ENCODE results near the gene ACTN4. TPM values are rescaled to one million over a fixed set of nuclear protein-coding genes. Genes with fewer than 3 reads are reported as not detected.

The ACTN4 gene
- total and polyA plus RNA-seq, 2 of the 4 experiments (the other 2 are of a cell fraction) = 541 to 659 TPM

DNA sequence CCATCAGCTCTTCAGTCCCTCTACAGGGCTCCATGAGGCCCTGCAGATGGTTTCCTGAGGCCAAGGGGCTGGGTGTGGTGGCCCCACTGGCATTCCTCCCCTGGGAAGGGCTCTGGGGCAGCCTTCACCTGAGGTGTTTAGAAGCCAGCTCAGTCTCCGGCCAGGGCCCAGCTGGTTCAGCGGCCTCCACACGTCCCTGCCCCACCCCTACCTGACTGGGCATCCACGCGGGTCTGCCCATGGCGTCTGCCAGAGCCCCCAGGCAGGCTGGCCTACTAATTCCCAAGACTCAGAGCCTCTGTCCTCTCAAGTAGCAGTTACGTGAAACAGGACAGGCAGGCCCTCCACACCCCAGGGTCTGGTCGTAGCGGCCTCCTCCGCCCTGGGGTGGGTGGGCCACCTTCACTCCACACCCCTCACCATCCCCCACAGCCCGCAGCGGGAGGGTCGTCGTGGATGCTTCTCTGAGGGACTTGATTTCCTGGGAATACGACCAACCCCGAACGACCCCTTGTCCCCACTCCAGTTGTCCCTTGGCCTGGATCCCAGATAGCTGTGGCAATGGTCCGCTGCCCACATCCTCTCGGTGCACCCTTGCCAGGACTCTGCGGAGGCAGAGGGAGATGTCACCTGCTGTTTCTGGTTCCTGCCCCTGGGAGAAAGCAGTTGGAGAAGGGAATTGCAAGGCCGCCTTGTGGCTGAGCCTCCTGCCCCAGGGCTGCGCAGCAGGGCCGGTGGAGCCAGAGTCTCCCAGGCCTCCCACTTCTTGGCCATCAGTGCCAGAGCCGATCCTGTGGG is 72.5 kb downstream of the ACTN4 start:
- dilution Hi-C loops (cut with HindIII; ENCODE audit: low sequenced_read_pairs, unreplicated experiment) = no loop called here
- peaks cover 9% of the 10 kb centered on the region; the same call in 1 of the 2 replicates for H3K9me1 ChIP-seq (ENCODE audit: insufficient read depth, low read length)
- intact Hi-C loops (cut with micrococcal nuclease) = no loop called here
- no peak overlapping the region for H3K27ac ChIP-seq (ENCODE audit: insufficient read depth, low read length)
- BruUV-seq (replicated peaks) = no TSS peak
- H3K9ac ChIP-seq (ENCODE audit: low read depth, low read length) = no peak overlapping the region
- H3K14ac ChIP-seq (replicated peaks; ENCODE audit: low read depth, low read length) = no peak overlapping the region
- H3K4me3 ChIP-seq (ENCODE audit: insufficient read depth, low read depth, low read length) = no peak overlapping the region
- CTCF ChIA-PET = no interaction called here
- peaks cover 7% of the 10 kb centered on the region; the same call in 1 of the 2 replicates for H3K4me1 ChIP-seq (ENCODE audit: control insufficient read depth, insufficient read depth, low read length)
- H4K20me1 ChIP-seq (ENCODE audit: insufficient read depth, low read length) = peaks cover 40% of the 10 kb centered on the region
- H3K56ac ChIP-seq (ENCODE audit: extremely low read depth, insufficient read depth, low read length) = no peak overlapping the region
- DNase-seq = no peak
- TF ChIP-seq, protein P1, sequence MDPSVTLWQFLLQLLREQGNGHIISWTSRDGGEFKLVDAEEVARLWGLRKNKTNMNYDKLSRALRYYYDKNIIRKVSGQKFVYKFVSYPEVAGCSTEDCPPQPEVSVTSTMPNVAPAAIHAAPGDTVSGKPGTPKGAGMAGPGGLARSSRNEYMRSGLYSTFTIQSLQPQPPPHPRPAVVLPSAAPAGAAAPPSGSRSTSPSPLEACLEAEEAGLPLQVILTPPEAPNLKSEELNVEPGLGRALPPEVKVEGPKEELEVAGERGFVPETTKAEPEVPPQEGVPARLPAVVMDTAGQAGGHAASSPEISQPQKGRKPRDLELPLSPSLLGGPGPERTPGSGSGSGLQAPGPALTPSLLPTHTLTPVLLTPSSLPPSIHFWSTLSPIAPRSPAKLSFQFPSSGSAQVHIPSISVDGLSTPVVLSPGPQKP (IDR thresholded peaks at IDR 0.05; ENCODE audit: borderline replicate concordance, low read depth, low read length) = no peak
- TF ChIP-seq, protein P2, sequence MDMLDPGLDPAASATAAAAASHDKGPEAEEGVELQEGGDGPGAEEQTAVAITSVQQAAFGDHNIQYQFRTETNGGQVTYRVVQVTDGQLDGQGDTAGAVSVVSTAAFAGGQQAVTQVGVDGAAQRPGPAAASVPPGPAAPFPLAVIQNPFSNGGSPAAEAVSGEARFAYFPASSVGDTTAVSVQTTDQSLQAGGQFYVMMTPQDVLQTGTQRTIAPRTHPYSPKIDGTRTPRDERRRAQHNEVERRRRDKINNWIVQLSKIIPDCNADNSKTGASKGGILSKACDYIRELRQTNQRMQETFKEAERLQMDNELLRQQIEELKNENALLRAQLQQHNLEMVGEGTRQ (IDR thresholded peaks at IDR 0.05; ENCODE audit: low read depth, low read length) = no peak
- TF ChIP-seq CHD1 (IDR thresholded peaks at IDR 0.05; ENCODE audit: low read depth, low read length) (no peak), SMC3 (IDR thresholded peaks at IDR 0.05; ENCODE audit: low read depth, low read length) (no peak), RFX5 (IDR thresholded peaks at IDR 0.05; ENCODE audit: low read depth, low read length) (no peak), MAZ (IDR thresholded peaks at IDR 0.05; ENCODE audit: borderline replicate concordance, low read depth, low read length) (no peak), FOS (IDR thresholded peaks at IDR 0.05; ENCODE audit: low read depth, low read length) (no peak), MXI1 (IDR thresholded peaks at IDR 0.05; ENCODE audit: borderline replicate concordance, low read depth, low read length) (no peak), CTCF (conservative IDR thresholded peaks at IDR 0.05; ENCODE audit: low read depth, low read length) (no peak), BHLHE40 (IDR thresholded peaks at IDR 0.05; ENCODE audit: low read depth, low read length) (no peak), NFE2L2 (IDR thresholded peaks at IDR 0.05; ENCODE audit: low read depth, low read length) (no peak), CEBPB (IDR thresholded peaks at IDR 0.05; ENCODE audit: low read depth, low read length) (no peak), MAFK (IDR thresholded peaks at IDR 0.05; ENCODE audit: low read depth, low read length) (no peak), POLR2A (IDR thresholded peaks at IDR 0.05; ENCODE audit: low read depth, low read length) (no peak), RCOR1 (IDR thresholded peaks at IDR 0.05; ENCODE audit: insufficient replicate concordance, low read length) (no peak)
- H2AK5ac ChIP-seq (ENCODE audit: low read depth, low read length) = peak overlapping the region; percentile 8; the same call in 1 of the 2 replicates
- no peak overlapping the region for H2AFZ ChIP-seq (replicated peaks; ENCODE audit: low read length, poor library complexity)
- no peak for ATAC-seq (ENCODE audit: low read depth)
- H4K8ac ChIP-seq (ENCODE audit: low read depth in 2 of 2, low read length in 2 of 2) = no peak overlapping the region
- no peak overlapping the region for H2BK15ac ChIP-seq (ENCODE audit: low read depth, low read length)
- POLR2A ChIA-PET (ENCODE audit: unreplicated experiment) = no interaction called here
- no peak overlapping the region for H2BK20ac ChIP-seq (ENCODE audit: low read depth, low read length)
- no peaks in the 10 kb centered on the region for H3K27me3 ChIP-seq (ENCODE audit: control insufficient read depth, insufficient read depth, low read length)
- peaks cover 88% of the 10 kb centered on the region for H3K36me3 ChIP-seq (ENCODE audit: control insufficient read depth, insufficient read depth, low read length)
- H3K79me1 ChIP-seq (ENCODE audit: low read depth in 1 of 2, low read length in 2 of 2) = peaks cover 44 to 83% of the 10 kb centered on the region in 2 experiments
- no peak overlapping the region for H3K23ac ChIP-seq (ENCODE audit: low read depth, low read length)
- H2BK120ac ChIP-seq (ENCODE audit: low read depth, low read length) = no peak overlapping the region
- WGBS, 2 experiments (ENCODE audit: extremely low coverage in 2 of 2, insufficient read length in 1 of 2) = 68% methylated on average over 6 of the region's 24 CpGs; no CpG with 5 or more reads in 1 of the 2 experiments
- peak overlapping the region; percentile 76 for H2AK9ac ChIP-seq (replicated peaks; ENCODE audit: low read depth, low read length, poor library complexity)
- peak overlapping the region; percentile 56; the same call in 1 of the 2 replicates for H3K4ac ChIP-seq (ENCODE audit: low read depth, low read length)
- no peak overlapping the region for H3K4me2 ChIP-seq (ENCODE audit: low read depth, low read length)
- no peak overlapping the region; the same call in 1 of the 2 replicates for H4K91ac ChIP-seq (ENCODE audit: insufficient read depth, low read depth, low read length)
- no peak overlapping the region for H4K5ac ChIP-seq (ENCODE audit: low read depth, low read length)
- H3K9me3 ChIP-seq (ENCODE audit: control insufficient read depth, insufficient read depth, low read length) = no peaks in the 10 kb centered on the region
- in situ Hi-C loops (cut with MboI; ENCODE audit: low sequenced_read_pairs) = no loop called here
- H3K18ac ChIP-seq (ENCODE audit: low read depth, low read length) = no peak overlapping the region
- H2BK5ac ChIP-seq (ENCODE audit: low read depth, low read length, poor library complexity, severe bottlenecking) = no peak overlapping the region

Measured in IMR-90 (cell line).